OCI-LY1 (cell line): ENCODE measurements around the gene BTBD1.

Experiments
- H2AFZ ChIP-seq: fragments of 200-600 bp; sonication (generic), shearing (Covaris generic); 2 replicates; pipeline ENCODE4 v1.6.0; 2014; ENCODE audit warnings: antibody characterized with exemption, mild to moderate bottlenecking, low read length
- H3F3A ChIP-seq: fragments of 200-600 bp; sonication (generic), shearing (Covaris generic); 2 replicates; pipeline ENCODE4 v1.6.0; 2014; ENCODE audit warnings: mild to moderate bottlenecking, antibody characterized with exemption, low read length, moderate library complexity; ENCODE audit not compliant: insufficient read depth
- H3K27ac ChIP-seq: fragments of 200-600 bp; sonication (generic); 2 replicates; pipeline ENCODE4 v1.5.1; 2014; ENCODE audit warnings: low read length, mixed run types, mild to moderate bottlenecking, low read depth; ENCODE audit not compliant: poor library complexity, severe bottlenecking
- H3K27me3 ChIP-seq: fragments of 200-600 bp; sonication (generic); 2 replicates; pipeline ENCODE4 v1.6.0; 2014; ENCODE audit warnings: antibody characterized with exemption, mild to moderate bottlenecking, low read length, moderate library complexity; ENCODE audit not compliant: insufficient read depth
- H3K36me3 ChIP-seq: fragments of 200-600 bp; sonication (generic); 2 replicates; pipeline ENCODE4 v1.6.1; 2014; ENCODE audit warnings: mild to moderate bottlenecking, antibody characterized with exemption, low read length, moderate library complexity, mixed read lengths; ENCODE audit not compliant: insufficient read depth
- H3K4me1 ChIP-seq: fragments of 200-600 bp; sonication (generic); 2 replicates; pipeline ENCODE4 v1.5.1; 2014; ENCODE audit warnings: mild to moderate bottlenecking, low read length, moderate library complexity; ENCODE audit not compliant: insufficient read depth, severe bottlenecking
- H3K4me2 ChIP-seq: fragments of 200-600 bp; sonication (generic), shearing (Covaris generic); 2 replicates; pipeline ENCODE4 v1.6.1; 2014; ENCODE audit warnings: low read length
- H3K4me3 ChIP-seq: fragments of 200-600 bp; sonication (generic); 2 replicates; pipeline ENCODE4 v1.5.1; 2014; ENCODE audit warnings: low read length, low read depth, mild to moderate bottlenecking, mixed read lengths; ENCODE audit not compliant: poor library complexity, severe bottlenecking
- H3K79me2 ChIP-seq: fragments of 200-600 bp; shearing (Covaris generic); 2 replicates; pipeline ENCODE4 v1.6.1; 2016; ENCODE audit warnings: mixed run types, low read length, mixed read lengths; ENCODE audit not compliant: insufficient read depth
- H3K9ac ChIP-seq: fragments of 200-600 bp; sonication (generic), shearing (Covaris generic); 2 replicates; pipeline ENCODE4 v1.6.1; 2014; ENCODE audit warnings: mild to moderate bottlenecking, low read length, mixed read lengths
- H3K9me2 ChIP-seq: fragments of 200-600 bp; sonication (generic), shearing (Covaris generic); 2 replicates; pipeline ENCODE4 v1.6.1; 2014; ENCODE audit warnings: low read depth, mild to moderate bottlenecking, low read length, mixed read lengths
- H3K9me3 ChIP-seq: fragments of 200-600 bp; shearing (Covaris generic); 2 replicates; pipeline ENCODE4 v1.6.1; 2014; ENCODE audit warnings: low read length, mixed read lengths
- H4K20me1 ChIP-seq: fragments of 200-600 bp; sonication (generic), shearing (Covaris generic); 2 replicates; pipeline ENCODE4 v1.6.0; 2016; ENCODE audit warnings: mild to moderate bottlenecking, low read length; ENCODE audit not compliant: insufficient read depth
- EZH2 ChIP-seq: fragments of 200-600 bp; sonication (generic), shearing (Covaris generic); IDR thresholded peaks from 2 replicates; pipeline ENCODE4 v1.8.0; 2017; ENCODE audit warnings: borderline replicate concordance, mixed run types, mild to moderate bottlenecking, antibody characterized with exemption, low read length, moderate library complexity, mixed read lengths
- TF ChIP-seq, protein P1 (sequence below): fragments of 200-600 bp; sonication (generic), shearing (Covaris generic); IDR thresholded peaks from 2 replicates; pipeline ENCODE4 v1.5.1; 2017; ENCODE audit warnings: mild to moderate bottlenecking, antibody characterized with exemption, low read length, moderate library complexity, mixed read lengths

BTBD1 gene

DNA sequence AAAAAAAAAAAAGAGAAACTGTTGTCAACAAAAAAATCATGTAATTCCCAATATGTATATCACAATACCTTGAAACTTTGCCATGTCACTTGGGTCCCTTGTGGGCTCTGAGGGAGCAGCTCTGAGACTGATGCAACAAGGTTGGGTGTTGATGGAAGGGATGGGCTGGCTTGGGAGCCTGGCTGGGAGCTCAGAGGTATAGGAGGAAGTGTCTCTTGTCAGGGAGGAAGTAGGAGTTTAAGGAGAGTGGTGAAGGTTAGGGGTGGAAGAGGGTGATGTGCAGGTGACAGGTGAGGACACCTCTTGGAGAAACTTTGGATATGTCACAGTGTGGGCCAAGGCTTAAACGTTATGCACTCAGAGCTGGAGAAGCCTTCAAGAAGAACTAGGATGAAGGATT is 38.4 kb upstream of the BTBD1 start:
- Histone ChIP-seq H3F3A (no peaks in the 10 kb centered on the region), H3K27me3 (no peaks in the 10 kb centered on the region; the same call in 1 of the 2 replicates), H3K9me2 (no peaks in the 10 kb centered on the region), H3K4me3 (no peak overlapping the region), H3K36me3 (no peaks in the 10 kb centered on the region), H3K4me2 (no peak overlapping the region), H3K4me1 (peaks cover 6% of the 10 kb centered on the region), H4K20me1 (no peaks in the 10 kb centered on the region), H3K9ac (no peak overlapping the region), H2AFZ (no peak overlapping the region), H3K27ac (no peak overlapping the region), H3K79me2 (no peaks in the 10 kb centered on the region), H3K9me3 (no peaks in the 10 kb centered on the region)
- TF ChIP-seq, protein P1, sequence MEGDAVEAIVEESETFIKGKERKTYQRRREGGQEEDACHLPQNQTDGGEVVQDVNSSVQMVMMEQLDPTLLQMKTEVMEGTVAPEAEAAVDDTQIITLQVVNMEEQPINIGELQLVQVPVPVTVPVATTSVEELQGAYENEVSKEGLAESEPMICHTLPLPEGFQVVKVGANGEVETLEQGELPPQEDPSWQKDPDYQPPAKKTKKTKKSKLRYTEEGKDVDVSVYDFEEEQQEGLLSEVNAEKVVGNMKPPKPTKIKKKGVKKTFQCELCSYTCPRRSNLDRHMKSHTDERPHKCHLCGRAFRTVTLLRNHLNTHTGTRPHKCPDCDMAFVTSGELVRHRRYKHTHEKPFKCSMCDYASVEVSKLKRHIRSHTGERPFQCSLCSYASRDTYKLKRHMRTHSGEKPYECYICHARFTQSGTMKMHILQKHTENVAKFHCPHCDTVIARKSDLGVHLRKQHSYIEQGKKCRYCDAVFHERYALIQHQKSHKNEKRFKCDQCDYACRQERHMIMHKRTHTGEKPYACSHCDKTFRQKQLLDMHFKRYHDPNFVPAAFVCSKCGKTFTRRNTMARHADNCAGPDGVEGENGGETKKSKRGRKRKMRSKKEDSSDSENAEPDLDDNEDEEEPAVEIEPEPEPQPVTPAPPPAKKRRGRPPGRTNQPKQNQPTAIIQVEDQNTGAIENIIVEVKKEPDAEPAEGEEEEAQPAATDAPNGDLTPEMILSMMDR, result no peak
- no peak for TF ChIP-seq EZH2

DNA sequence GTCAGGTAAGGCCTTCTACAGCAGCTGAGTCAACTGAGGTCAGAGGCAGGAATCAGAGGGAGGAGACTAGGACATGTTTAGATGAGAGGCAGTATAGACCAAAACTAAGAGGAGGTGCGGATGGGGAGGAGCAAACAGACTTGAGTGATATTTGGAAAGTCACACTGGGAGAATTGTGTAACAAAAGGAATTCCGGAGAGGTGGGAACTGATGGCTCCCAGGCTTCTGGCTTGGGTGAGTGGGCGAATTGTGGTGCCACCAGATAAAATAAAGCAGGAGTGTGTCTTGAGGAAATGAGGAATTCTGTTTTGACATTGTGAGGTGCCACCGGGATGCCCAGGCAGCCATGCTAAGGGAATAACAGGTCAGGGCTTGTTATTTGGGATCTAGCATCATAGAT is 37.1 kb upstream of the BTBD1 start:
- H4K20me1 ChIP-seq, result no peaks in the 10 kb centered on the region
- H3K9ac ChIP-seq, result no peak overlapping the region
- H3F3A ChIP-seq, result no peaks in the 10 kb centered on the region
- H3K4me2 ChIP-seq, result no peak overlapping the region
- peaks cover 6% of the 10 kb centered on the region for H3K4me1 ChIP-seq
- no peaks in the 10 kb centered on the region for H3K27me3 ChIP-seq
- H3K27ac ChIP-seq, result no peak overlapping the region
- H3K36me3 ChIP-seq, result no peaks in the 10 kb centered on the region
- TF ChIP-seq, protein P1, result no peak
- no peak for TF ChIP-seq EZH2
- H3K79me2 ChIP-seq, result no peaks in the 10 kb centered on the region
- no peaks in the 10 kb centered on the region for H3K9me2 ChIP-seq
- H2AFZ ChIP-seq, result no peak overlapping the region
- H3K9me3 ChIP-seq, result no peaks in the 10 kb centered on the region
- no peak overlapping the region for H3K4me3 ChIP-seq

DNA sequence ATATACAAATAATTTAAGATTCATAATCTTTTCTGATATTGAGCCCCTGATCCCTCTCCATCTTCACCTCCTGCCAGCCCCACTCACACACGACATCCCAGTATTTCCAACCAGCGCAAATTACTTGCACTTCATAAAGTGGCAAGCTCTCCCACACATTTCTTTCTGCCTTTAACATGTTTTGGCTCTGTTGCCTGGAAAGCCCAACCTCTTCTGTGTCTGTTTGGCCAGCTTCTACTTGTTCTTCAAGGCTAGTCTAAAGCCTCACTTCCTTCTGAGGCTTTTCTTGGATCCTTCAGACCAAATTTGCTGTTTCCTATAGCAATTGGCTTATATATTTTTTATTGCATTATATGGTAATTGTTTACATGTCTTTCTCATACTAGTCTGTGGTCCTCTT is 35.3 kb upstream of the BTBD1 start:
- Histone ChIP-seq H3K4me1 (no peaks in the 10 kb centered on the region), H3K9ac (no peak overlapping the region), H3K27me3 (no peaks in the 10 kb centered on the region), H2AFZ (no peak overlapping the region), H3K9me3 (no peaks in the 10 kb centered on the region), H3F3A (no peaks in the 10 kb centered on the region), H3K4me3 (no peak overlapping the region), H3K79me2 (no peaks in the 10 kb centered on the region), H3K36me3 (no peaks in the 10 kb centered on the region), H3K4me2 (no peak overlapping the region), H3K9me2 (no peaks in the 10 kb centered on the region), H4K20me1 (no peaks in the 10 kb centered on the region), H3K27ac (no peak overlapping the region)
- TF ChIP-seq EZH2, result no peak
- TF ChIP-seq, protein P1, result no peak
